ENCODE data around the gene PAFAH2.

The PAFAH2 gene

DNA sequence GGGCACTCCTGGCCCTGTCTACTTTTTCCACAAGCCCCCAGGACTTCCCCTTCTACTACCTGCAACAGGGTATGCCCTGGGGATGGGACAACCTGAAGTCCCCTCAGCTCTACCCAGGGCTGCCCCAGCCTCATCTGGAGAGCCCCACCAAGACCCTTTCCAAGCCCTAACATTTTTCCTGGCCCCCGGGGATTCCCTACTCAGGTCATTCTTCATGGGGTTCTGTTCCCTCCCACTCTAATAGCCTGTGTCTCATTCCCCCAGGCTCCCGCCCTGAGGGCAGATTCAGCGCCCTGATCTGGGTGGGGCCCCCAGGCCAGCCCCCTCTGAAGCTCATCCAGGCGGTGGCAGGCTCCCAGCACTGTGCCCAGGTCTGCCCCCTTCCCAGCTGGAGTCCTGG, 33.3 kb upstream of the PAFAH2 start:
- DNase-seq, result no peak

DNA sequence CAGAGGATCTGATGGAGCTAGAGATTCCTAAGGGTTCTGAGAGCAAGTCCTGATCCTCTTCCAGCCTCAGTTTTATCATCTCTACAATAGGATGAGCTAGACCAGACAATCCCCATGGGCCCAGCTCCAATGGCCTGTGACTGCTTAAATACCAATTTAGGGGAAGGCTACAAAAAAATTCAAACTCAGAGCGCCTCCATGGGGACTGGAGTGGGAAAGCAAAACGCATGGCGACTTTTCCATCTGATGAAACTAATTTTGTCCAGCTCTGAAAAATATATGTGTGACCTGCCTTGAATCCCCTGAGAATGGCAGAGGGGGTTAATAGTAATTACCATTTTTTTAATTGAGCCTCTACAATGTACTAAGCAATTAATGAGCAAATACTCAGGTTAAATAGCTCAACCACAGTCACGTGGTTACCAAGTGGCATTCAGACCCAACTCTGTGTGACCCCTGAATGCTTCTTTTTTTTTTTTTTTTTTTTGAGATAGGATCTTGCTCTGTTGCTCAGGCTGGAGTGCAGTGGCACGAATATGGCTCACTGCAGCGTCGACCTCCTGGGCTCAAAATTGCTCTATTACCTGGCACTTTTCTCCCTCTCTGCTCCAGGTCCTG, 32.1 kb upstream of the PAFAH2 start:
- DNase-seq, result no peak

DNA sequence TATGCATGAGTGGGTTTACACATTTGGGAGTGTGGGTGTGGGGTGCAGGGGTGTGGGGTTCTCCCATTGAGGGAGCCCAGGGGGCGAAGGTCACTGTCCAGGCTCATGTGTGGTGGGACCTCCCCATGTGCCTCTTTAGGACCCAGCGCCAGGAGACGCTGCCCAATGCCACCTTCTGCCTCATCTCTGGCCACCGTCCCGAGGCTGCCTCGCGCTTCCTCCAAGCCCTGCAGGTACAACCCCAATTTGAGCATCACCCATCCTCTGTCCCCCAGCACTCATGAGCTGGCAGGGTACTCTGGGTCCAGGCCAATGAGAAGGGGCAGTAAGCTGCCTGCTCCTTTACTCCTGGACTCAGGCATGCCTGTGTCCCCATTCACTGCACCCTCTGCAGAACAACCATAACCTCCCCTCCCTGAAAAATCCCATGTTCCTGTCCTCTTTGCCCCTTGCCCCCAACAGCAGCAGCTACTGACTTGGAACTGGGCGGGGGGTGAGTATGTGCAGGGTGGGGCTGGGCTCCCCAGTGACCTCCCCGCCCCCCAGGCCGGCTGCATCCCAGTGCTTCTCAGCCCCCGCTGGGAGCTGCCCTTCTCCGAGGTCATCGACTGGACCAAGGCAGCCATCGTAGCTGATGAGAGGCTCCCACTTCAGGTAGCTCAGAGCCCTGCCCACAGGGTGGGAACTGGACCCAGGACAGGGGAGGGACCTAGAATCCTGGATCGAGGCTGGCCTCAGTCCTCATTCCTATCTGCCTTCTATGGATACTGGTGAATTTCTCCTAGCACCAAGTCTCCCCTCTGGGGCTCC, 31.4 kb upstream of the PAFAH2 start:
- DNase-seq, result no peak

DNA sequence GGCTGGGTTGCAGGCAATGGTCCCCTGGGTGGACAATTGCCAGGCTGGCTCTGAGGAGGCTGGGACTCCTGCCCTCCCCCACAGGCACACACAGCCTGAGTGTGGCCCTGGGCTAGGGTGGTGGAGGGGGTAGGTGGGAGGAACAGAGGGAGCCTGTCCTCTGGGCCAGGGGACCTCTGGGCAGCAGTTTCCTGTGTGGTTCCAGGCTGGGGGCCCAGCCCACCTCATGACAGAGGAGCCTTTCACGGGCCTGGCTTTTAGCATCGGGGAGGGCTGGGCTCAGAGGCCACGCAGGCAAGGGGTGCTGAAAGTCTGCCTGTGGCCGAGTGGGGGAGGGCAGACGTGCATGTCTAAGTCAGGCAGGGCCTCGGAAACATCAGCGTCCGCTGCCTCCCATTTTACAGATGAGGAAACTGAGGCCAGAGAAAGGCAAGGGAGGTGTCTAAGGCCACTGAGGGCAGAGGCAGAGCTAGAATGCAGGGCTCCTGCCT, 30.7 kb upstream of the PAFAH2 start:
- no peak for DNase-seq

- DNase-seq, result no peak
These were observed 30.0 kb upstream of the PAFAH2 start for GRCh38 chr1:26027716-26028489.

GRCh38 chr1:26025517-26025916, 27.7 kb upstream of the PAFAH2 start:
- DNase-seq, result no peak

- no peak for DNase-seq
These were observed 27.2 kb upstream of the PAFAH2 start for GRCh38 chr1:26025060-26025459.

- DNase-seq, result no peak
These were observed 26.0 kb upstream of the PAFAH2 start for GRCh38 chr1:26023826-26024225.

DNA sequence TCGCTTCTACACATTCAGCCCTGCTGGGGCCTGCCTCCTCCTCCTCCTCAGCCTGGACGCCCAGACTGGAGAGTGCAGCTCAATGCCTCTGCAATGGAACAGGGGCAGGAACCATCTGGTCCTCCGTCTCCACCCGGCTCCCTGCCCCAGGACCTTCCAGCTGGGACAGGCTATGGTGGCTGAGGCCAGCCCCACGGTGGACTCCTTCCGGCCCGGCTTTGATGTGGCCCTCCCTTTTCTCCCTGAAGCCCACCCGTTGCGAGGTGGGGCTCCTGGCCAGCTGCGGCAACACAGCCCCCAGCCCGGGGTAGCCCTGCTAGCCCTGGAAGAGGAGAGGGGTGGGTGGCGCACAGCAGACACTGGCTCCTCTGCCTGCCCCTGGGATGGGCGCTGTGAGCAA, 25.1 kb upstream of the PAFAH2 start:
- DNase-seq, result no peak

DNA sequence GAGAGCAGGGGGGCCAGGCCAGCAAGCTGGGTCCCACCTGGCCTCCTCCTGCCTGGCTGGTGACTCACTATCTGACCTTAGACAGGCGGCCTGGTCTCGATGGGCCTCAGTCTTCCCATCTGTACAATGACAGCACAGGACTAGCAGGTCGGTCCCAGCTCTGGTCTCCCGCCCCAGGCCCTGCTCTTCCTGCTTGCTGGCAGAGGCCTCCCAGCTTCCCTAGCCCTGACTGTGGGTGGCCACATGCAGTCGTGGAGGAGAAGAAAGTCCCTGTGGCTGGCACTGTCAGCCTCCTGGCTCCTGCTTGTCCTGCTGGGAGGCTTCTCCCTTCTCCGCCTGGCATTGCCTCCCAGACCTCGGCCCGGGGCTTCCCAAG, 24.5 kb upstream of the PAFAH2 start:
- no peak for DNase-seq

- DNase-seq, result no peak
These were observed 24.0 kb upstream of the PAFAH2 start, which contains the start of gene EXTL1 for GRCh38 chr1:26021647-26022403. TSS of gene EXTL1 (plus strand) at chr1:26021775. CDS start at chr1:26022647, 872 bp downstream.

DNA sequence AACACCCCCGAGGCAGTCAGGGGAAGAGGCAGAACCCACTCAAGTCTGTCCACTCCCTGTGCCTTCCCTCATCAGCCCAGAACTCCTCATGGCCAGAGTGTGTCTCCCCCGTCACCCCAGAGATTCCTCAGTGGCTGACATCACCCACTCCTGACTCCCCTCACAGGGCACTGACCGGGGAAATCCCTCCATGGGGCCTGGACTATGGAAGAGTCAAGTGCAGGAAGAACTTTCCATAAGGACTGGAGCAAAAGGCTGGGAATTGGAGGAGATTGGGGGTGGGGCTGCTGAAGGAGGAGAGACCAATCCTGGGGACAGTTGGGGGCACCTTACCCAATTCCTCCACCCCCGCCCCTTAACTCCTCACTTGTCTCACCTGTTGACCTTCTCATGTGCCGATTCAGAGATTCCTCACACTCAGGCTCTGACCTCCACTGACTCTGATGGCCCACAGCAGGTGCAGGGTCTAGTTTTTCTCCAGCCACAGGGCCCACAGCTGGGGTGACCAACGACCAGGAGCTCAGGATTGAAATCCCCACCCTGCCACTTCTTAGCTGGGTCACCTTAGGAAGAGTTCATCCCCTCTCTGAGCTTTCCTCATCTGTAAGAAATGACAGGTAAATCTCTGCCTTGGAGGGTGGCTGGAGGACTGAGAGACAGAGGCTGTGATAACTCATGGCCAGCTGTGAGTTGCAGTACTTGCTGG, 23.2 kb upstream of the PAFAH2 start:
- no peak for DNase-seq

DNA sequence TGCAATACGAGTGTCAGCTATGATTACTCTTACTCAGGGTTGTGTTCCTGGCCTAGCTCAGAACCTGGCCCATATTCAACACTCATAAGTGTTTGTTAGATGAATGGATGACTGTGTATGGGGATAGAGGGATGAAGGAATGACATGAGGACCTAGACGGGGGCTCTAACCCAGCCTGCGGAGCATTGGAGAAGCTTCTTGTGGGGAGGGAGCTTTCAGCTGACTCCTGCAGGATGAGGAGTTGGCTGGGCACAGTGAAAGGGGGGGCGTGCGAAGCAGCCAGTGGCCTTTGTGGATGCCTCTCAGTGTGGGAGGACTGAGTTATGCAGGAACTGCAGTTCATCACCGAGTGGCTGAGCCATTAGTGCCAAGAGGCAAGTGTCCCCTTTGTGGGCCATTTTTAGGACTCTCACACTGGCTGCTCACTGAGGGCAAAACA, 22.5 kb upstream of the PAFAH2 start:
- no peak for DNase-seq

DNA sequence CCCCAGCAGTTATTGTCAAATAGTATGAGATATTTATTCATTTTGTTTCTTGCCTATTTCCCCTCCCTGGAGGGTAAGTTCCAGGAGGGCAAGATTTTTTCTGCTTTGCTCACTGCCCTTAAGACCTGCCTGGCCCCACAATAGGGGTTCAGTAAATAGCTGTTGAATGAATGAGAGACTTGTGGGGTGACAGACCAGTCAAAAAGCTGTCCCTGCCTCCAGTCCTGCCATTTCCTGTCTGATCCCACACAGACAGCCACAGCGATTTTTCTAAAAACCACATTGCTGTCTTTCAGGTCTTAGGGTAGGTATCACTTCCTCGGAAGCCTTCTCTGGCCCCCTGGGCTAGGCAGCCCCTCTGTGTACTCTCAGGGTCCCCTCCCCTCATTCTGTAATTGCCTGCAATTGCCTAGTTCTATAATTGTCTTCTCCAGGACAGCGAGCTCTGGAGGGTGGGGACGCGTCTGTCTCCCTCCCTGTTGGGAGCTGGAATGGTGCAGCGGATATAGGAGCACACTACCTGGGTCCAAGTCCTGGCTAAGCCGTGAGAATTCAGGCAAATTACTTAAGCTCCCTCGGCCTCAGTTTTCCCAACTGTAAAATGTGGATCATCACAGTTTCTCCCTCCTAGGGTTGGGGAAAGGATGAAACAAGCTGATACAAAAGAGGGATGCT, 21.9 kb upstream of the PAFAH2 start:
- DNase-seq, result no peak

DNA sequence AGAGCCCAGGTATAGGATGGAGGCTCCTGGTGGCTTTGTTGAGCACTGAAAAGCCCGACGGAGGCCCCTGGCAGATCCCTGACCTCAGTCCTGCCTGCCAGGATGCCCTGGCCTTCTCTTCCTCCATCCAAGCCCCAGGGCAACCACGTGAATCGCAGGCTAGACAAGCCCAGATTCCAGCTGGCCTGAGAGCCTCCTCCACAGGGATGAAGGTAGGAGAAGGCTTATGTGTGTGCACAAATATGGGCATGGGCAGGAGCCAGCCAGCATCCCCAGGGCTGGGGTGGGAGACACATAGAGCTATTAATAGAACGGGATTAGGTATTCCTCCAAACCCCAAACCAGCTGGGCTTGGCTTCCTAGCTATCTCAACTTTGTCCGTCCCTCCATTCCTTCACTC, 19.7 kb upstream of the PAFAH2 start:
- DNase-seq, result no peak

DNA sequence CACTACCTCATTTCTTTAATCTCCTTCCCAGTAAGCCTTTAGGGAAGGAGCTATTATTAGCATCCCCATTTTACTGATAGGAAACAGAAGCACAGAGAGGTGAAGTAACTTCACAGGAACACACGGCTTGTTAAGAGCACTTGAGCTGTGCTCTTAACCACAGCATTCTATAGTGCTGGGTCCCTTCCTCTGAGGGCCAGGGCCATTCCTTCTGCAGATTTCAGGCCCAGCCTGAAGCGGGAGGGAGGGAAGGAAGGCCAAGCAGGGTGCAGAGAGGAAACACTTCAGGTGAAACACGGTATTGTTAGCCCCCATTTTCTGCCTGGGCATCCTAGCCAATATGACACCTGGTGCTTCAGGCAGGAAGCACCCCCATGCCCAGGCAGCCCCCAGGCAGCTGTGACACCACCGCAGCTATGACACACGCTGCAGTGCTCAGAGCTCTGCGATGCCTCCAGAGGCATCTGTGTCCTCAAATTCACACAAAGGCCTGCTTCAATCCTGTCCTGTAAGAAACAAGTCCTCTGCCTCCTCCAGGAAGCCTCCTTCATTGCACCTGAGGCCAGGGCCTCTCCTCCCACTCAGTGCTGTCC, 19.2 kb upstream of the PAFAH2 start:
- no peak for DNase-seq

- DNase-seq, result no peak
These were observed 18.5 kb upstream of the PAFAH2 start for GRCh38 chr1:26016258-26016952.

- no peak for DNase-seq
These were observed 17.5 kb upstream of the PAFAH2 start for GRCh38 chr1:26015358-26015757.

DNA sequence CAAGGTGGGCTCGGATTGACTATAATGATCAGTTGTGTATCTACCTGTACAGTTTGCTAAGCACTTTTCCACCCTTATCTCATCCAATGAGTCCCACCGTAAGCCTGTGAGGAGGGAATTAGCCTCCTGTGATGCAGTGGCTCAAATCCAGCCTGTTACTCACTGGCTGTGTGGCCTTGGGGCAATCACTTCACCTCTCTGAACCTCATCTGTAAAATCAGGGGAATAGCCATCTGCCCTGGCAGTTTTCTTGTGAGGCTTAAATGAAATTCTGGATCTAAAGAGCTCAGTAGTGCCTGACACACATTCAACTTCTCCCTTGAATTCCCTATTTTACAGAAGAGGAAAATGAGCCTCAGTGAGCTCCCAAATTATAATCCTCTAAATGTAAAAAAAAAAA, 16.3 kb upstream of the PAFAH2 start:
- DNase-seq, result no peak

DNA sequence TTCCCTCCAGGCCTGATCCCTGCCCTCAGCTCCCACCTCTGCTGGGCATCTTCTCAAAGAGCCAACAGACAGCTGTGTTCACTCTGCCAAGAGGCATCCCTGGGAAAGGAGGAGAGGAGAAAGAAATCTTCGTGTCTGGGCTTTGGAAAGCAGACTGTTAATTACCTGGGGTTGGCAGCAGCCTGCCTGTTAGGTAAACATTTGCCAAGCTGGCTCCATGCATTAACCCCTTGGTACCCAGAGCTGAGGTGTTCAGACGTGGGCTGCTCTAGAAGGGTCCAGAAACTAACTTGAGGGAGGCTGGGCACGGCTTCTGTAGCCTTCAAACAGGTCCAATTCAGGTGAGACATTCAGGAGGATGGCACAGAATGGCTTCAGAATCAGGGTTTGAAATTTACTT, 15.0 kb upstream of the PAFAH2 start:
- DNase-seq, result no peak

GRCh38 chr1:26010825-26011224, 13.0 kb upstream of the PAFAH2 start:
- DNase-seq, result no peak
